ENCODE results near the gene IVL.

Gene IVL

DNA sequence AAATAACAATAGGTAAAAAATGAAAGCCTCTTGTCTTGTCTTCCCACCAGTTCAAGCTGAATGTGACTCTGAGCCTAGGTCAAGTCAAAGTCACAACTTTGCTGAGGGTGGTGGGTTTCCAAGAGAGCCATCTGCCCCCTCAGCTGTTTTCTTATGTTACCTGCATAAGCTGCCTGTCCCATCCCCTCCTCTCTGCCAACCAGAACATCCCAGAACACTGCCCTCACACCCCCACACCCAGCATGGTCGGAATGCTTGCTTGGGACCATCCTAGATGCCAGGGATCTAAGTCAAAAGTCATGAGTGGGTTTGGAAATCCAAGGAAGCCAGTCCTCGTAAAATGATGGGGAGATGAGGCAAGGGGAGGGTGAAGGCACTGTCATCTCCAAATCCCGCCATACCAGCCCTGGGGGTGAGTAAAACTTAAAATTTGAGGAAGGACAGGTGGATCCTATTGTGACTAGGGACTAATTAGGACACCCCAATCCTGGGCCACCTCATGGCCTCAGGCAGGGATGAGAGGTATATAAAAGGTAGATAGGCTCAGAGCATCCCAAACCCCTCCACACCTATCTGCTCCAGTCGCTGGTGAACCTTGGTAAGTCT lies 38.4 kb downstream of the IVL start, which contains the start of gene SPRR5:
SPRR5 (plus strand) TSS at position 556 of the 606 bp plus-strand sequence. CDS start 1,349 bp downstream, outside the sequence.
- DNase-seq (ENCODE audit: low read depth): no peak

DNA sequence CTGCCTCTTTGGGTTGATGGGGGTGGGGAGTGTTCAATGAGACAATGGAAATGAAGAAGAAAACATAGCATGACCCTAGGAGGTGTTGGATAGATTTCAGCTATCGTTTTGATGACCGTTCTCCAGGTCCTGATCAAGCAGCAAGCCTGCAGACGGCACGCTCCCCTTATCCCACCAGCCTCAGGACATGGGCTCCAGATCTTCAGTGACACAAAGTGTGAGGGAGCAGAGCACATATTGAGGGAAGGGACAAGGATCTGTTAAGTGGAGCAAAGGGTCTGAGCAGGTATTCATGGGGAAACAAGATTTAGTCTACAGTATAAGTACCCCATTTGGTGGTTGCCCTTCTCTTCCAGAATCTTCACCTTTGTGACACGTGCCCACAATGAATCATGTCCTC lies 43.4 kb downstream of the IVL start:
- no peak for DNase-seq (ENCODE audit: low read depth)

DNA sequence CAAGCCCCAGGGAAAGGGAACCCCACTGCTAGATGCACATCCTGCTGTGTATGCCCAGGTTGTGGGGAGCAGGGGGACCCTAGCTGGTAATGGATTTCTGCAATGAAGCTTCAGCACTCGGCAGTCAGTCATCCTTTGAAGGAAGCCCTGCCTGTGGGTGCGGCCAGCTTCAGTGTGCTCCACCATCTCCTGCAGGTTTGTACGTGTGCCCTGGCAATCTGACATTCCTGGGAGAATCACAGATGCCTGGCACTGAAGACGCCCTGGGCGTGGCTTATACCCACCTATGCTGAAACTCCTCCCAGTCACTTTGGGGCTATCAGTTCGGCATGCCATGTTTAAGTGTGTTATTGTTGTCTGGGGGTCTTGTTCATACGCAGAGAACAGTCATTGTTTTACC lies 45.4 kb downstream of the IVL start:
- DNase-seq (ENCODE audit: low read depth): no peak

DNA sequence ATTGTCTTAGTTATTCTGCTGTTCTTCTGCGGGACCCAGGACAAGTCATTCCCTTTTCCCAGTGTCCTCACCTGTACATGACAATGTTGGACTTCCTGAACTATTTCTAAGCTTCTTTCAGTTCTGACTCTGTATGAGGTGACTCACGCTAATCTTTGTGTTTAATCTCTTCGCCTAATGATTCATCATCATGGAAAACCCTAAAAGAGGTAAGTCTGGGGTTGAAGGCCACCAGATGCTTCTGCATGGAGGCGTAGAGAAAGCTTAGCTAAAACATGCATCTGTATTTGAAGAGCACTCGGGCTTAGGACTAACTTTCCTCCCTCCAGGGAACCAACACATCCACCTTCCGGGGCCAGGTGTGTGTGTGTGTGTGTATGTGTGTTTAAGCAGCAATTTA lies 46.1 kb downstream of the IVL start:
- DNase-seq (ENCODE audit: low read depth): no peak

DNA sequence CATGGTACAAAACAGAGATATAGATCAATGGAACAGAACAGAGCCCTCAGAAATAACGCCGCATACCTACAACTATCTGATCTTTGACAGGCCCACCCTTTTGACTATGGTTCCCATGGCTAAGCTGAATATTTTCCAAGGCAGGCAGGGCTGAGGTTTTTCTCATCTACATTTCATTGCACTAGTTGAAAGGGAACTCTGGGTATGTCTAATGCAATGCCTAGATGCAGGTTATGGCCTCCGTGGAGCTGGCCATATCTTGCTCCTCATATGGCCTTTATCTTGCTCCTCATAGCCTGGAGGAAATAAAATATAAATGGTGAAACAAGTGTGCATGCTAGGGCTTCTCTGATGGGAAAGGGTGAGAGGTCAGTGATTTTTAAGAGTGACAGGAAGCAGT lies 49.2 kb downstream of the IVL start:
- DNase-seq (ENCODE audit: low read depth): no peak

DNA sequence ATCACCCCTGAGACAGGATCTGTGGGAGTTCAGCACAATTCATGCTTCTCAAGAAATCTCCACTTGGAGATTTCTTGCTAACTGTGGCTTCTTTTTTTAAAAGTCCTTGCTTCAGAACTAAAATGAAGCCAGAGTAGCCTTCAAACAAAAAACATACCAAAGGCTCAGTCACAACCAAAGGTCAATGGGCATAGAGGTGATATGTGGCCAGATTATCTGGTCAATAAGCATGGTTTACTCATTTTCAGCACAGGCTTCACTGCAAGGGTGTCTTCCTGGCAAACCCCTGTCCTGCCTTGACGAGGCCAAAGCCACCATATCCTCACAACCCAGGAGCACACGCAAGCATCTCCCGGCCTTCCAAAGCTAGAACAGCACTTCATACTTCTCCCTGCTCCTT lies 50.9 kb downstream of the IVL start:
- no peak for DNase-seq (ENCODE audit: low read depth)

DNA sequence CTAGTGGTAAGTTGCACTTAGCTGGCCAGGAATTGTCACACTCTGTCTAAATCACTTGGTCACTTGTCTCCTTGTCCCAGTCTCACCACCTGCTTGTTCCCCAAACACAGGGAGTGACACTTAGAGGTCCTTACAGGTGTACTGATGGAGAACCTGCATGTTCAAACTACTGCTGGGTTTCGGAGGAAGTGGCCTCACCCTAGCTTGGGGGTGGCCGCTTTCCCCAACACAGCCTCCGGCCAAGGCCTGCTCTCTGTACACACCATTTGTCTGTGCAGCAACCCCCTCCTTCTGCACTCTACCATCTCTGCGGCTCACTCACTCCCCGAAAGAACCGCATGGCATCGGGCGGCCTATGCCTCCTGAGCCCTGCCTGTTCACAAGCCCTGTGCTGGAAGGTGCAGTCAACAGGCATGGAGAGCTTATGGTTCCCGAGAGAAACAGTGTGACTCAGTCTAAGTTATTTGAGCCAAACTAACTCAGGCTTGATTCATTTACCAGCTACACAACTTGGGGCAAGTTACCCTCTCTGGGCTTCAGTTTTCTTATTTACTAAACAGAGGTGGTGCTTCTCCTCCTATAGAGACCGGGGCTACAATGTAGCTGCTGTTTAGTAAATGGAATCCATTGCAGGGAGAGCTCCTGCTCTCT lies 51.6 kb downstream of the IVL start:
- DNase-seq (ENCODE audit: low read depth): no peak

DNA sequence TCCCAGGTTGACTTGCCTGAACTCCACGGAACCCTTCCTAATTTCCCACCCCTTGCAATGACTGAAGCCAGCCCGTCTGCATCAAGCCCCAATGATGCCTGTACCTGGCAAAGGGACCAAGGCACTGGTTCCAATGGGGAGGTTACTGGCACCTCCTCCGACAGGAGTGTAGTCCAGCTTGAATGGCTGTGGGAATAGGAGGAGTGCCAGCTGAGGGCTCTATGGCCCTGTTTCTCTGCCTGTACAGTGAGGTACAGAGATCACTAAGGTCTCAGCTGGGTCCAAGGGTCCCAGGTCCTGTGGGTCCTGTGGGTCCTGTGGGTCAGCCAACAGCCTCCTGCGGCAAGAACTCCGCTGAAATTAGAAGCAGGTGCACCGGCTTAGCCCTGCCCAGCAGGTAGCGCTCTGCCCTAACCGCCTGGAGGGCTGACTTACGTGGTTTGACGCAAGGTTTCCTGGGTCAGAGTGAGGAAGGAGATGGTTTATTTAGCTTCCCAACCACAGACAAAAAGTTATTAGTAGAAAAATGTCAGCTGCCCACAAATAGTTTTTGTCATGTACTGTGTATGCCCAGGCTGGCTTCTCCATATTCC lies 52.2 kb downstream of the IVL start:
- no peak for DNase-seq (ENCODE audit: low read depth)

Measured in stimulated activated CD4-positive, alpha-beta T cell treated with anti-CD3 and anti-CD28 coated beads, Interleukin-2, amount 100 ng/mL, for 4 hours (primary cell).